Keratinocyte (primary cell): ENCODE data around the gene PLA2G12A.

Experiments
- EZH2 ChIP-seq: IDR thresholded peaks from one replicate; pipeline ENCODE4 v1.6.1; 2012; ENCODE audit warnings: inconsistent platforms, mild to moderate bottlenecking, low read length, moderate library complexity
- TF ChIP-seq, protein P1 (sequence below), 3 experiments: IDR thresholded peaks in 1 of 3; conservative IDR thresholded peaks in 1 of 3; optimal IDR thresholded peaks in 1 of 3; 2 replicates in 2 of 3; 3 replicates in 1 of 3; pipeline versions ENCODE3 to v1.5.1; 2011; ENCODE audit warnings: low read length in 3 of 3, mild to moderate bottlenecking in 3 of 3, moderate library complexity in 2 of 3, control low read depth in 1 of 3, inconsistent platforms in 1 of 3; ENCODE audit not compliant: insufficient read depth in 2 of 3; ENCODE audit errors: extremely low read depth in 1 of 3

DNA sequence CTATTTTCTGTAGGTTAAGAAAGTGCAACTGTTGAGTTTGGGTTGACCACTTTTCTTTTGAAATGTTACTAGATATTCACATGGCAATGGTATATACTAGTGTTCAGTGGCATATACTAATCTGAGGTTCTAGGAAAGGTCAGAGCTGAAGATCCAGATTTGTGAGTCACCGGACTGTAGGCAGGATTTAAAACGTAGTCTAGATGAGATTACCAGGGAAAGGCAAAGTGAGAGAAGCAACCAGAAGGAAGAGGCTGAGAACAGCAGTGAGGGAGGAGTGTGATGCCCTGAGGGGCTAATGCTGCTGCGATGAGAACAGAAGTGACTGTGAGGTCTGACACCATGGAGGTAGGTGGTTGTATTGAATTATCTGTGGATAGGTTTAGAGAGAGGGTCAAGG lies 9.7 kb upstream of the PLA2G12A start:
- TF ChIP-seq, protein P1, sequence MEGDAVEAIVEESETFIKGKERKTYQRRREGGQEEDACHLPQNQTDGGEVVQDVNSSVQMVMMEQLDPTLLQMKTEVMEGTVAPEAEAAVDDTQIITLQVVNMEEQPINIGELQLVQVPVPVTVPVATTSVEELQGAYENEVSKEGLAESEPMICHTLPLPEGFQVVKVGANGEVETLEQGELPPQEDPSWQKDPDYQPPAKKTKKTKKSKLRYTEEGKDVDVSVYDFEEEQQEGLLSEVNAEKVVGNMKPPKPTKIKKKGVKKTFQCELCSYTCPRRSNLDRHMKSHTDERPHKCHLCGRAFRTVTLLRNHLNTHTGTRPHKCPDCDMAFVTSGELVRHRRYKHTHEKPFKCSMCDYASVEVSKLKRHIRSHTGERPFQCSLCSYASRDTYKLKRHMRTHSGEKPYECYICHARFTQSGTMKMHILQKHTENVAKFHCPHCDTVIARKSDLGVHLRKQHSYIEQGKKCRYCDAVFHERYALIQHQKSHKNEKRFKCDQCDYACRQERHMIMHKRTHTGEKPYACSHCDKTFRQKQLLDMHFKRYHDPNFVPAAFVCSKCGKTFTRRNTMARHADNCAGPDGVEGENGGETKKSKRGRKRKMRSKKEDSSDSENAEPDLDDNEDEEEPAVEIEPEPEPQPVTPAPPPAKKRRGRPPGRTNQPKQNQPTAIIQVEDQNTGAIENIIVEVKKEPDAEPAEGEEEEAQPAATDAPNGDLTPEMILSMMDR (optimal IDR thresholded peaks at IDR 0.05 in 1 of 3, IDR thresholded peaks at IDR 0.05 in 1 of 3, conservative IDR thresholded peaks at IDR 0.05 in 1 of 3; ENCODE audit: extremely low read depth in 1 of 3, insufficient read depth in 2 of 3, low read length in 3 of 3): no peak
- no peak for TF ChIP-seq EZH2
